Mammary epithelial cell (primary cell): ENCODE results near the gene TRIAP1.

ENCODE experiments used
- CTCF ChIP-seq, 2 donors: IDR thresholded peaks in 1 of 2; conservative IDR thresholded peaks in 1 of 2; 2 replicates each; pipeline ENCODE4 v1.5.1; 2011 to 2012; ENCODE audit warnings: inconsistent platforms in 2 of 2, low read length in 2 of 2, mild to moderate bottlenecking in 2 of 2, control low read depth in 1 of 2, low read depth in 1 of 2; ENCODE audit not compliant: insufficient read depth in 1 of 2; ENCODE audit errors: extremely low read depth in 1 of 2
- EZH2 ChIP-seq: IDR thresholded peaks from 2 replicates; pipeline ENCODE4 v1.6.1; 2012; ENCODE audit warnings: low read length, inconsistent platforms, borderline replicate concordance

- TF ChIP-seq CTCF (conservative IDR thresholded peaks at IDR 0.05 in 1 of 2, IDR thresholded peaks at IDR 0.05 in 1 of 2; ENCODE audit: extremely low read depth in 1 of 2, insufficient read depth in 1 of 2, low read depth in 1 of 2, low read length in 2 of 2) (peak in 1 of 2 donors; percentile 21), EZH2 (no peak)
Measured at GRCh38 chr12:120437735-120438494, 8.3 kb downstream of the TRIAP1 start, which contains the start of gene COX6A1.
